Activated CD4-positive, alpha-beta T cell treated with anti-CD3 and anti-CD28 coated beads for 36 hours (primary cell): ENCODE measurements around the gene KLHL35. TPM values are rescaled to one million over a fixed set of nuclear protein-coding genes. Genes with fewer than 3 reads are reported as not detected.

Experiments
- ATAC-seq: fragments of 200-7000 bp; cut with Tn5 transposase; one replicate; pipeline ENCODE4 v1.10.0; 2021; ENCODE audit warnings: mild to moderate bottlenecking, moderate library complexity
- CTCF ChIA-PET: fragments of 350-600 bp; sonication (Branson Sonifier 250); formaldehyde crosslinking; loops from one replicate; lab custom pipeline; 2021; ENCODE audit warnings: antibody characterized with exemption; lab: Charles Lee
- POLR2A ChIA-PET: fragments of 350-600 bp; sonication (Branson Sonifier 250); formaldehyde crosslinking; loops from one replicate; lab custom pipeline; 2021; ENCODE audit warnings: antibody characterized with exemption, inconsistent platforms; lab: Charles Lee
- DNase-seq: peaks from one replicate; pipeline ENCODE4 v3.0.0-alpha.2; 2020
- H3K27ac Mint-ChIP-seq: one replicate; pipeline ENCODE4 v1.8.0; 2021; ENCODE audit warnings: mixed read lengths
- H3K27me3 Mint-ChIP-seq: one replicate; pipeline ENCODE4 v1.8.0; 2021; ENCODE audit warnings: mixed read lengths
- H3K36me3 Mint-ChIP-seq: one replicate; pipeline ENCODE4 v1.8.0; 2021; ENCODE audit warnings: low read depth, mixed read lengths
- H3K4me1 Mint-ChIP-seq: one replicate; pipeline ENCODE4 v1.8.0; 2021; ENCODE audit warnings: mixed read lengths
- H3K4me3 Mint-ChIP-seq: one replicate; pipeline ENCODE4 v1.8.0; 2021; ENCODE audit warnings: mild to moderate bottlenecking, moderate library complexity, mixed read lengths
- H3K9me3 Mint-ChIP-seq: one replicate; pipeline ENCODE4 v1.8.0; 2021; ENCODE audit warnings: low read depth, mixed read lengths
- intact Hi-C, 2 experiments: fragments of 100-400 bp; cut with DNase I in 1 of 2; cut with micrococcal nuclease in 1 of 2; formaldehyde crosslinking; loops; one replicate each; pipeline versions ENCODE4 v1.14.2 to v1.15.1; 2022 to 2024; cut with DNase I, micrococcal nuclease
- total RNA-seq, 2 experiments: library from RNA; stranded (reverse); gene quantifications; one replicate each; pipeline ENCODE4 v1.2.3, GENCODE V29; 2021

KLHL35 gene
- total RNA-seq, 2 experiments from 2014 or later = 0.62 to 0.65 TPM

GRCh38 chr11:75439495-75440120, 6.6 kb upstream of the KLHL35 start:
- intact Hi-C loops = no loop called here
- no peaks in the 10 kb centered on the region for H3K27me3 Mint-ChIP-seq
- CTCF ChIA-PET = interaction anchor here (0.7 to 1.0 kb wide), 2 partner anchors 94 to 260 kb away, joined by 3 read pairs; no protein-coding TSS in a partner anchor
- ATAC-seq (no peak), DNase-seq (no peak)
- POLR2A ChIA-PET = no interaction called here
- no peaks in the 10 kb centered on the region for H3K9me3 Mint-ChIP-seq
- no peak overlapping the region for H3K27ac Mint-ChIP-seq
- no peaks in the 10 kb centered on the region for H3K4me1 Mint-ChIP-seq
- H3K4me3 Mint-ChIP-seq = no peak overlapping the region
- H3K36me3 Mint-ChIP-seq = no peaks in the 10 kb centered on the region

- no peaks in the 10 kb centered on the region for H3K4me1 Mint-ChIP-seq
- H3K9me3 Mint-ChIP-seq = no peaks in the 10 kb centered on the region
- ChIA-PET CTCF (interaction anchor here (0.7 to 1.0 kb wide), 2 partner anchors 95 to 259 kb away, joined by 3 read pairs; no protein-coding TSS in a partner anchor), POLR2A (no interaction called here)
- H3K27ac Mint-ChIP-seq = no peak overlapping the region
- no peak for ATAC-seq
- H3K4me3 Mint-ChIP-seq = no peak overlapping the region
- H3K27me3 Mint-ChIP-seq = peaks cover 2% of the 10 kb centered on the region
- intact Hi-C loops = no loop called here
- H3K36me3 Mint-ChIP-seq = no peaks in the 10 kb centered on the region
- no peak for DNase-seq
Measured at GRCh38 chr11:75439026-75439425, 6.0 kb upstream of the KLHL35 start.

DNA sequence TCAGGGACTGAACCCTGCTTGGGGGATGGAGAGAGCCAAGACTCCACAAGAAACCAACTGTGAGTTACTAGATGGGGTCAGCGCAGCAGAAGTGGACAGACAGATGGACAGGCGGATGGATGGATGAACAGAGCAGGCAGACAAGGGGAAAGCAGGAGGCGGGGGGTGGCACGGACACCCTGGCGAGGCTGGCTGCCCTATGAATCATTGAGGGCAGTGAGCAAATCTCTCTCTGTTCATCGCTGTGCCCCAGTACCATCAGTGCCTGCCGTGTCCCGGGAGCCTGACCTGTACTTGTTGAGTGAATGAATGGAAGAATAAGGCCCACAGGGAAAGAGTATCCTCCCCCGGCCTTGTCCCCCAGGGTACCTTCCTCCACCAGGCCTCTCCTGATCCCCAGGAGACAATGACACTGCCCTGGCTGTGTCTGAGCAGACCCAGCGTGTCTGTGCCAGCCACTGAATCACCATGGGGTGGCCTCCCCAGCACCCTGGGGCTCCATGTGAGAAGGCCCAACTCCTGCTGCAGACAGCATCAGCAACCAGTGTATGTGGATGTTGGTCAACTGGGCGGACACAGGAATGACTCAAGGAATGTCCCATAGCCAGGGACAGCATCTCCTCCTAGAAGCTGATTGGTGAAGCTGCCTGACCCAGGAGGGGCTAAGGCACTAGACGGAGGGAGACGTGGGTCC, 5.1 kb upstream of the KLHL35 start:
- CTCF ChIA-PET = no interaction called here
- no peaks in the 10 kb centered on the region for H3K4me1 Mint-ChIP-seq
- DNase-seq (no peak), ATAC-seq (no peak)
- H3K27me3 Mint-ChIP-seq = peaks cover 6% of the 10 kb centered on the region
- intact Hi-C loops = no loop called here
- POLR2A ChIA-PET = no interaction called here
- no peak overlapping the region for H3K27ac Mint-ChIP-seq
- H3K36me3 Mint-ChIP-seq = no peaks in the 10 kb centered on the region
- H3K4me3 Mint-ChIP-seq = no peak overlapping the region
- no peaks in the 10 kb centered on the region for H3K9me3 Mint-ChIP-seq

DNA sequence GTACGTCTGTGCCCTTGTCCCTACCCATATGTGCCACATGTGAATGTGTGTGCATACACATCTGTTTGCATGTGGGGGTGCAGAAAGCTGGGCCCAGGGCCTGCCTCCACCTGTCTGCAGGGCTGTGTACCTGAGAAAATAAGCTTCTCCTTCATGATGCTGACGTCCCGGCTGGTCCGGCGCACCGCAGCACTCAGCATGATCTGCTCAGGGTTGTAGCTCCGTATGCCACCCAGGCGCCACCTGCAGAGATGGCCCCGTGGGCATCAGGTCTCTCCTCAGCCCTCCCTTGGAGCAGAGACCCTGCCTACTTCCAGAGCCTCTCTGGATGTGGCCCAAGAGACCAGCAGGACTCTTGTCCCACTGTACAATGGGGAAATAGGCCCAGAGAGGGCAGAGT, 3.8 kb upstream of the KLHL35 start:
- Mint-ChIP-seq H3K4me3 (no peak overlapping the region), H3K27me3 (peaks cover 18% of the 10 kb centered on the region), H3K9me3 (no peaks in the 10 kb centered on the region), H3K4me1 (no peaks in the 10 kb centered on the region), H3K36me3 (no peaks in the 10 kb centered on the region), H3K27ac (no peak overlapping the region)
- ATAC-seq (no peak), DNase-seq (no peak)
- intact Hi-C loops = no loop called here
- POLR2A ChIA-PET = no interaction called here
- CTCF ChIA-PET = interaction anchor here (1.4 kb wide), 1 partner anchor 9 kb away, joined by 5 read pairs; no protein-coding TSS in a partner anchor

DNA sequence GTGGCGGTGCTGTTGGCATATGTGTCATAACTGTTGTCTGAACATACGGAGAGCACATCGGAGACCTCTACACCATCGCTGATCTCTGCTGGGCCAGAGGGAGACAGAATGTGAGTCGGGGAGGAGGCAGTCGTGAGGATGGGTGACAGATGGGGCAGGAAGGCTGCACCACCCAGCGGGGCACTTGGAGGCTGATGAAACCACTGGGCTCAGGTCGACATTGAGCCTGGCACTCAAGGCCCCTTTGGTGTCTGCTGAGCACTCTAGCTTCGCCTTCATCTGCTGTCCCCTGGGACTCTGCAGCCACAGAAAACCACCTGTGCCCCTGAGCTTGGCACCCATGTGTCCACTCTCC, 2.5 kb upstream of the KLHL35 start:
- ATAC-seq (no peak), DNase-seq (no peak)
- peaks cover 3% of the 10 kb centered on the region for H3K4me1 Mint-ChIP-seq
- ChIA-PET POLR2A (no interaction called here), CTCF (no interaction called here)
- no peaks in the 10 kb centered on the region for H3K36me3 Mint-ChIP-seq
- intact Hi-C loops = no loop called here
- H3K27ac Mint-ChIP-seq = no peak overlapping the region
- peaks cover 30% of the 10 kb centered on the region for H3K27me3 Mint-ChIP-seq
- H3K4me3 Mint-ChIP-seq = no peak overlapping the region
- no peaks in the 10 kb centered on the region for H3K9me3 Mint-ChIP-seq

DNA sequence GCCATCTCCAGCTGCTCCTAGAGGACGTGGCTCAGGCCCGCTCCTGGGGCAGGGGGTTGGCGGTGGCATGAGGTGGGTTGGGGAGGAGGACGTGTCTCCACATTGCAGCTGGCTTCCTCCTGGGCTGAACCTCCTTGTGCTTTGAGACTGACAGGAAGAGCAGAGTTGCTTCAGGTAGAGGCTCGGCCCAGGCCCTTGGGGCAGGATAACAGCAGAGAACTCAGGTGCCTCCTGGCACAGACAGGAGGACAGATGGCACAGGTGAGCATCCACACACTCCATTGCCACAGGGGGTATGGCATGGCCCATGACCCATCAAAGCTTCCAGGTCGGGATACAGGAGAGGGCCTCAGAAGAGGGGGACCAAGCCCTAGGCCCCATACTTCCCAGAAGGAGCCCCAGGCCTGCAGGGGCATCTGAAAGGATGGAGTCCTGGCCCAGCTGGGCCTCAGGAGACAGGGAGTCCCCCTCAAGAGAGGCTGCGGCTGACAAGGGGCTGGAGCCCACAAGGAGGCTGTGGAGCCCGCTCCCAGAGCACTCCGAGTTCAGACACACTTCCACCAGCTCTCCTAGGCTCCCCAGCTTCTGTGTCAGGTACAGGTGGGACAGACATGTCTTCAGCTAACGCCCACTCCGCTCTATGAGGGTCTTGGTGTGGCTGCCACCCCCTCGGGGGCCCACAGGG, 2.0 kb upstream of the KLHL35 start:
- DNase-seq (no peak), ATAC-seq (no peak)
- H3K36me3 Mint-ChIP-seq = no peaks in the 10 kb centered on the region
- H3K27me3 Mint-ChIP-seq = peaks cover 32% of the 10 kb centered on the region
- H3K27ac Mint-ChIP-seq = no peak overlapping the region
- peaks cover 4% of the 10 kb centered on the region for H3K4me1 Mint-ChIP-seq
- ChIA-PET POLR2A (no interaction called here), CTCF (interaction anchor here (0.6 to 2.0 kb wide), 3 partner anchors 18 to 98 kb away, joined by 3 to 8 read pairs (median 5); no protein-coding TSS in a partner anchor)
- no peaks in the 10 kb centered on the region for H3K9me3 Mint-ChIP-seq
- intact Hi-C loops = no loop called here
- H3K4me3 Mint-ChIP-seq = no peak overlapping the region

- CTCF ChIA-PET = interaction anchor here (0.5 to 2.0 kb wide), 6 partner anchors 19 to 892 kb away, joined by 3 to 8 read pairs (median 4); no protein-coding TSS in a partner anchor
- Mint-ChIP-seq H3K4me3 (no peak overlapping the region), H3K27me3 (peaks cover 36% of the 10 kb centered on the region), H3K27ac (no peak overlapping the region), H3K36me3 (peaks cover 5% of the 10 kb centered on the region), H3K4me1 (peaks cover 8% of the 10 kb centered on the region), H3K9me3 (peaks cover 5% of the 10 kb centered on the region)
- POLR2A ChIA-PET = no interaction called here
- DNase-seq (no peak), ATAC-seq (no peak)
- intact Hi-C loops = no loop called here
Measured at GRCh38 chr11:75434051-75434450, 1.0 kb upstream of the KLHL35 start.

DNA sequence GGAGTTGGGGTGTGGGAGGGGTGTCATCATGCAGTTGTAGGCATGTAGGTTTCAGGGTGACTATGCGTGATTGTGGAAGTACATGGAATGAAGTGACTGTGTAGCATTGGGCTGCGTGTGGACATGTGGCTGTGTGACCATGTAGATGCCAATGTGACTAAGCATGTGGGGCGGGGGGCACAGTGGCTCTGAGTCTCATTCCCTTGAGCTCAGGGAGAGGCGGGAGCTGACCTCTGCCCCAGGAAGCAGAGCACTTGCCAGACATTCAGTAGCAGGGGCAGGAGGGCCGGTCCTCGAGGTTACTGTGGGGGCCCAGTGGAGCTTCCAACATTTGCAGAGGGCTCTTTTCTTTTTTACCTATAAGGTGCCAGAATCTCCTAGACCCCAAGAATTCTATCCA, 440 bp upstream of the KLHL35 start:
- peaks cover 13% of the 10 kb centered on the region for H3K4me1 Mint-ChIP-seq
- ATAC-seq = no peak
- no peak for DNase-seq
- peaks cover 8% of the 10 kb centered on the region for H3K9me3 Mint-ChIP-seq
- H3K27me3 Mint-ChIP-seq = peaks cover 42% of the 10 kb centered on the region
- CTCF ChIA-PET = interaction anchor here (0.5 to 2.0 kb wide), 7 partner anchors 20 to 892 kb away, joined by 3 to 8 read pairs (median 4); no protein-coding TSS in a partner anchor
- H3K27ac Mint-ChIP-seq = no peak overlapping the region
- peaks cover 8% of the 10 kb centered on the region for H3K36me3 Mint-ChIP-seq
- intact Hi-C loops = no loop called here
- H3K4me3 Mint-ChIP-seq = no peak overlapping the region
- POLR2A ChIA-PET = no interaction called here

DNA sequence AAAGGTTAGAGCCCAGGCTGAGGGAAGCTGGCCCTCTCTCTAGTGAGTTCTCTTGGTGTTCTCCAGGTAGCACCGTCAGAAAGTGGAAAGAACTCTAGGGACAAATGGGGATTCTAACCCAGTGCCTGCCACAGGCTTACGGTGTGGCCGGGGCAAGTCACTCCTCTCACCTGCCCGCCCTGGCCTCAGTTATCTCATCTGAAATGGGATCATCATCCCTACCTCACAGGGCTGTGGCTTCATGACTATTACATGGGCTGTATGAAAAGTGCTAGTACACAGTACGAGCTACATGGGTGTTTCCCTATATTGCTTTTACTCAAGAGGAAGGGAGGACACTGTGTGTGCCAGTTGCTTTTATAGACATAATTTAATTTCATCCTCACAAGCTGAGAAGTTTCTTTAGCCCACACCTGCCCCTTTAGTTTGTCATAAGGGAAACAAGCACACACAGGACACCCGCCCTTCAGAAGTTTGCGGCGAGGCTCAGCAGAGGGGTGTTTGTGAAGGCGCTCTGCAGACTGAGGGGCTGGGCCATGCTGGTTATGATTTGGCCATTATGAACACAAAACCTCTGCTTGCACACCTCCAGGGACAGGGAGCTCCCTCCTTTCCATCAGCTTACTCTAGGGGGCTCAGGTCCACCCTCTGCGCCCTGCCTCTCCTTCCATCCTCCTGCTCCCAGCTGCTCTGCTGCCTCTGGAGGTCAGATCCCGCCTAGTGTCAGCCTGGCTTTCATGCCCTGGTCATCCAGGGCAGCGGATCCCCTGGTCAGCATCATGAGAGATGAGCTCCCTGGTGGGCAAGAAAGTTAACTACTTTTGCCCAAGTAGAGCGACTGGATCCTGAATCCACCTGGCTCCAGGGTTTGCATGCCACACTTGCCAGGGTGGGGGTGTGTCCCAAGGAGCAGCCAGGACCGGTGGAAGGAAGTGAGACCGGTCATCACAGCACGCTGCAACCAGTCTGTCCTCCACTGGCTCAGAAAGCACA, 1.2 kb downstream of the KLHL35 start:
- ChIA-PET POLR2A (interaction anchor here (0.6 to 1.1 kb wide), 3 partner anchors 19 to 32 kb away, joined by 3 to 6 read pairs (median 3); no protein-coding TSS in a partner anchor), CTCF (interaction anchor here (0.6 to 1.0 kb wide), 3 partner anchors 13 to 122 kb away, joined by 3 to 5 read pairs (median 3); no protein-coding TSS in a partner anchor)
- intact Hi-C loops = no loop called here
- Mint-ChIP-seq H3K27me3 (peaks cover 49% of the 10 kb centered on the region), H3K9me3 (peaks cover 8% of the 10 kb centered on the region), H3K27ac (no peak overlapping the region), H3K4me1 (peaks cover 16% of the 10 kb centered on the region), H3K36me3 (peaks cover 10% of the 10 kb centered on the region), H3K4me3 (no peak overlapping the region)
- ATAC-seq = no peak
- DNase-seq = no peak

DNA sequence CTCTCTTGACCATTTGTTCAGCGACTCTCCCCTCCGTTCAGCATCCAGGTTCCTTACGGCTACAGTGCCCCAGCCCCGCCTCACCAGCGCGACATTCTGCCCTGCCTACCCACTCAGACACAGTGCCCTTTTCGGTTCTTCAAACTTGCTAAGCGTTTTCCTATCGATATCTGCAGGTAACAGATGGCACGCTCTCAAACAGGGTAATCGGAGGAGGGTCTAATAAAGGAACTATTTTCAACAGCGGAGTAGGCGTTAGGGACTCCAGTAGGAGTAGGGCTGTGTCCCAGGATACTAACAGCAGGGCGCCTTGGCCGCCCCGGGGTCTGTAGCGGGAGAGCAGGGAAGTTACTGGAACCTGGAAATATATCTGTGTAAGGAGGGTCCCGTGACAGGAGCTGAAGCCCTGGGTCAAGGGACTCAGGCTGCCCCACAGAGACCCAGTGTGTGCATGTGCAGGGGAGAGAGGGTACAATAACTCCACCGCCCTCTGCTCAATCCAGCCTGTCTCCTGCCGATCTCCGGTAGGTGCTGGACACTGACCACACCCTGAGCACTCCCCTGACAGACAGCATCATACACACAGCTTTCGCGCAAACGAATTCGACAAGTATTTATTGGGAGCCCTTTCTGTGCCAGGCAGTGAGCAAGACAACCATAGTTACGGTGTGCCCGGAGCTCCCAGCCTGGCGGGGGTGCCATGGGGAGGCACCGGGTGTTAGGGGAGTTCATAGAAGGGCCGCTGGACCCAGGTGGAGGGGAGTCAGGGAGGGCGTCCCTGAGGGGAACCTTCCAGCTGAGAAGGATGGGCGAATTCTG, 2.1 kb downstream of the KLHL35 start:
- Mint-ChIP-seq H3K36me3 (peaks cover 10% of the 10 kb centered on the region), H3K4me1 (peaks cover 16% of the 10 kb centered on the region), H3K9me3 (peaks cover 8% of the 10 kb centered on the region), H3K27ac (no peak overlapping the region), H3K27me3 (peaks cover 49% of the 10 kb centered on the region), H3K4me3 (peak overlapping the region; percentile 60)
- intact Hi-C loops = loop anchor here in 1 of 2 experiments (1.0 kb wide), 2 partner anchors 94 to 190 kb away; partner anchors contain the start of gene GDPD5
- ChIA-PET CTCF (interaction anchor here (0.9 to 1.1 kb wide), 4 partner anchors 14 to 189 kb away, joined by 3 to 4 read pairs (median 3); no protein-coding TSS in a partner anchor), POLR2A (interaction anchor here (0.6 to 1.6 kb wide), 3 partner anchors 30 to 106 kb away, joined by 3 to 5 read pairs (median 3); partner anchors contain the start of gene RPS3)
- ATAC-seq (no peak), DNase-seq (no peak)
